GM21737 (cell line): Measurements from ENCODE around the gene ODAD3.
"Not testable (repeated sequence)": the region's sequence is repeated elsewhere in the genome, so short reads cannot be mapped to it uniquely, and the experiment has no call there.

ENCODE experiments used
- ATAC-seq: cut with Tn5 transposase; IDR thresholded peaks from one replicate; pipeline ENCODE4 v1.9.1; 2021; ENCODE audit warnings: mild to moderate bottlenecking, moderate library complexity; ENCODE audit not compliant: unreplicated experiment

Gene ODAD3

GRCh38 chr19:11408591-11408990, 26.3 kb downstream of the ODAD3 start:
- ATAC-seq, result no peak

- ATAC-seq, result not testable (repeated sequence)
Observed at GRCh38 chr19:11406703-11407236, 28.2 kb downstream of the ODAD3 start.

- ATAC-seq, result no peak
Observed at GRCh38 chr19:11405846-11406643, 28.9 kb downstream of the ODAD3 start.

GRCh38 chr19:11404588-11405222, 30.2 kb downstream of the ODAD3 start:
- ATAC-seq, result no peak

GRCh38 chr19:11401808-11402543, 32.9 kb downstream of the ODAD3 start:
- no peak for ATAC-seq

- no peak for ATAC-seq
Observed at GRCh38 chr19:11400798-11401197, 34.1 kb downstream of the ODAD3 start.

GRCh38 chr19:11399667-11400066, 35.3 kb downstream of the ODAD3 start:
- no peak for ATAC-seq

- no peak for ATAC-seq
Observed at GRCh38 chr19:11397089-11397610, 37.8 kb downstream of the ODAD3 start.

GRCh38 chr19:11390933-11391680, 43.8 kb downstream of the ODAD3 start:
- ATAC-seq, result no peak

GRCh38 chr19:11390359-11390758, 44.6 kb downstream of the ODAD3 start:
- no peak for ATAC-seq

GRCh38 chr19:11387162-11388034, 47.5 kb downstream of the ODAD3 start:
- ATAC-seq, result no peak

GRCh38 chr19:11384778-11385129, 50.2 kb downstream of the ODAD3 start:
- ATAC-seq, result no peak

GRCh38 chr19:11383706-11384048, 51.2 kb downstream of the ODAD3 start:
- no peak for ATAC-seq

GRCh38 chr19:11382898-11383705, 51.8 kb downstream of the ODAD3 start:
- no peak for ATAC-seq

- peak; percentile 68 for ATAC-seq
Observed at GRCh38 chr19:11380653-11381537, 54.0 kb downstream of the ODAD3 start.

GRCh38 chr19:11379857-11380350, 55.0 kb downstream of the ODAD3 start:
- ATAC-seq, result no peak

GRCh38 chr19:11379269-11379845, 55.6 kb downstream of the ODAD3 start:
- ATAC-seq, result not testable (repeated sequence)
